ENCODE data around the gene DDX39B.

The DDX39B gene

DNA sequence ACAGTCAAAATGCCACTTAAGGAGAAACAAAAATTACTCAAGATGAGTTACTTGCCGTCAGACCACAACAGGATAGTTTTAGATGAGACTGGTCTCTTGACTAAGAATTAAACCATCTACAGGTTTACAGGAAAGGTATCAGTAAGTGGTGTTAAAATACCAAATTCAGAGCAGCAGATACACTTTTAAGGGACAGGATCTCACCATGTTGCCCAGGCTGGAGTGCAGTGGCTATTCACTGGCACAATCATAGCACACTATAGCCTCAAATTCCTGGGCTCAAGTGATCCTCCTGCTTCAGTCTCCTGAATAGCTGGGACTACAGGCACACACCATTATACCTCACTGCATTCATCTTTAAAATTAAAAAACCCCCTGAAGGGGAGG, 8.4 kb downstream of the DDX39B start:
- Histone ChIP-seq H3K36me3 (peaks cover 91% of the 10 kb centered on the region), H3K9me3 (ENCODE audit: severe bottlenecking) (no peaks in the 10 kb centered on the region), H3K4me3 (ENCODE audit: low read depth, low read length) (no peak overlapping the region), H3K27me3 (ENCODE audit: insufficient read depth, low read depth, severe bottlenecking) (no peaks in the 10 kb centered on the region), H3K27ac (no peak overlapping the region)
- no peak for DNase-seq
- TF ChIP-seq, protein P1, sequence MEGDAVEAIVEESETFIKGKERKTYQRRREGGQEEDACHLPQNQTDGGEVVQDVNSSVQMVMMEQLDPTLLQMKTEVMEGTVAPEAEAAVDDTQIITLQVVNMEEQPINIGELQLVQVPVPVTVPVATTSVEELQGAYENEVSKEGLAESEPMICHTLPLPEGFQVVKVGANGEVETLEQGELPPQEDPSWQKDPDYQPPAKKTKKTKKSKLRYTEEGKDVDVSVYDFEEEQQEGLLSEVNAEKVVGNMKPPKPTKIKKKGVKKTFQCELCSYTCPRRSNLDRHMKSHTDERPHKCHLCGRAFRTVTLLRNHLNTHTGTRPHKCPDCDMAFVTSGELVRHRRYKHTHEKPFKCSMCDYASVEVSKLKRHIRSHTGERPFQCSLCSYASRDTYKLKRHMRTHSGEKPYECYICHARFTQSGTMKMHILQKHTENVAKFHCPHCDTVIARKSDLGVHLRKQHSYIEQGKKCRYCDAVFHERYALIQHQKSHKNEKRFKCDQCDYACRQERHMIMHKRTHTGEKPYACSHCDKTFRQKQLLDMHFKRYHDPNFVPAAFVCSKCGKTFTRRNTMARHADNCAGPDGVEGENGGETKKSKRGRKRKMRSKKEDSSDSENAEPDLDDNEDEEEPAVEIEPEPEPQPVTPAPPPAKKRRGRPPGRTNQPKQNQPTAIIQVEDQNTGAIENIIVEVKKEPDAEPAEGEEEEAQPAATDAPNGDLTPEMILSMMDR (IDR thresholded peaks at IDR 0.05; ENCODE audit: low read depth, low read length): no peak

DNA sequence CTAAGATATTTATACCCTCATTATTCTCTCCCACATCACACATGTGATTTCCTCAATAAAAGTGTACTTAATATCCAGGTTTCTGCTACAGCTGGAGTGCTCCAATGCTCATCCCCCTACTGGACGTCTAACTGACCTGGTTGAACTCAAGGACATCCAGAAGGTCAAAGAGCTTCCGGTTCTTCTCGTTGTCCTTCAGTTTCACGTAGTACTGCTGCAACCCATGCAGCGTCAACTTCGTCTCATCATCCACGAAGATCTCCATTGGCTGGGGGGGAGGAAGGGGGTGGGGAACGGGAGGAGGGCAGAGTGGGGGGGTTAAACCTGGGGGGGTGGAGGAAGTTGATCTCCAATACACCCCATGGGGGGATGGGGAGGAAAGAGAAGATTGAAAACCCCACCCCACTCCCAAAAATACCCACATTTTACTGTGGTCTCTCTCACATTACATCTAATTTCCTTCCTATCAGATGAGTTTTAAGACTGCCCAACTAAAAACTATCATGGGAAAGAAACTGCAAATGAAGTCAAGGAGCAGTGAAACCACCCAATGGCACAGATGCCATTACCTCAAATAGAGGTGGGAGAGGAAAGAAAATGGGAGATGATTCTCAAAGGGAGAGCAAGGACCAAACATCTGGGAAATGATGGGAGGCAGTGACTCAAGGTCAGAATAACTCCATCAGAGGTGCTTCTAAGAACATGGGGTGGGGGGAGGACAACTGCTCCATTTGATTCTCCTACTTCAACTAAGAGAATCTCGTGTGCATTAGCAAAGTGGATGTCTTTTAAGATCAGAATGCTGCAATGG, 9.0 kb downstream of the DDX39B start:
- peaks cover 85% of the 10 kb centered on the region for H3K36me3 ChIP-seq
- H3K27ac ChIP-seq: no peak overlapping the region
- no peak for DNase-seq
- no peaks in the 10 kb centered on the region for H3K27me3 ChIP-seq (ENCODE audit: insufficient read depth, low read depth, severe bottlenecking)
- no peaks in the 10 kb centered on the region for H3K9me3 ChIP-seq (ENCODE audit: severe bottlenecking)
- TF ChIP-seq, protein P1 (IDR thresholded peaks at IDR 0.05; ENCODE audit: low read depth, low read length): no peak
- no peak overlapping the region for H3K4me3 ChIP-seq (ENCODE audit: low read depth, low read length)

DNA sequence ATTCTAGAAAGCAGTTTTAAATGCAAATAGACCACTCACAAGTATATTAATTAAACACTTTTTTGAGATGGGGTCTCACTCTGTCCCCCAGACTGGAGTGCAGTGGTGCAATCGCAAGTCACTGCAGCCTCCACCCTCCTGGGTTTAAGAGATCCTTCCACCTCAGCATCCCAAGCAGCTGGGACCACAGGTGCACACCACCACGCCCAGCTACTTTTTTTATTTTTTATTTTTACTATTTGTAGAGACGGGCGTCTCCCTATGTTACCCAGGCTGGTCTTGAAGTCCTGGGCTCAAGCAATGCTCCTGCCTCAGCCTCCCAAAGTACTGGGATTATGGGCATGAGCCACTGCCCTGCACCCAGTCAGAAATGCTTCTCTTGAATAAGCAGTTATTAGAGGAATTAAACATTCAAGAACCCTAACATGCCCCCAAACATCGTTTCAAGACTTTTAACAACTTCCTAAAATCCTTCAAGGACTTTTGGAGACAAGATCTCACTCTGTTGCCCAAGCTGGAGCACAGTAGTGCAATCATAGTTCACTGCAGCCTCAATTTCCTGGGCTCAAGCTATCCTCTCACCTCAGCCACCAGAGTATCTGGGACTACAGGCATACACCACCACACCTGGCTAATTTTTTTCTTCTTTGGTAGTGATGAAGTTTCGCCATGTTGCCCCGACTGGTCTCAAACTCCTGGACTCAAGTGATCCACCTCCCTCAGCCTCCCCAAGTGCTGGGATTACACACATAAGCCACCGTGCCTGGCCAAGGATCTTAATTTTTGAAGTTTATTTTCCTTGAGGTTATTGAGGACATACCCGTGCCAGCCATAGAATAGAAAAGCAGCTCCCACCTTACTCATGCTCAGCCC, 9.8 kb downstream of the DDX39B start:
- no peaks in the 10 kb centered on the region for H3K27me3 ChIP-seq (ENCODE audit: insufficient read depth, low read depth, severe bottlenecking)
- DNase-seq: no peak
- no peak overlapping the region for H3K4me3 ChIP-seq (ENCODE audit: low read depth, low read length)
- H3K27ac ChIP-seq: no peak overlapping the region
- H3K36me3 ChIP-seq: peaks cover 77% of the 10 kb centered on the region
- TF ChIP-seq, protein P1 (IDR thresholded peaks at IDR 0.05; ENCODE audit: low read depth, low read length): no peak
- no peaks in the 10 kb centered on the region for H3K9me3 ChIP-seq (ENCODE audit: severe bottlenecking)

DNA sequence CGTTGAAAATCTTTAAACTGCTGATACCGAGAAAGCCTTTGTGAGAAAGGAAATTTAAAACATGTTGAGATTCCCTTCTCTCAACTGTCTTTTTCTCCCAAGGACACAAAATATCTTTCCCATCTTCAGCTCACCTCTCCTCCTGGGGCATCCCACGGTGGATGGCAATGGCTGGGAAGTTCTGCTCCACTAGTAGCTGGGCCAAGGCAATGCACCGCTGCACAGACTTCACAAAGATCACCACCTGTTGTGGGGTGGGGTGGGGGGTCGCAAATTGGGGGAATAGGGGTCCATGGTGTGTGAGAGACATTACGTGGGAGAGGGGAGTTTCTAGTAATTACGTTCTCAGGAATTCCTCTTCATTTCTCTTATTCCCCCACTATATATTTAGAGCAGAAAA, 10.6 kb downstream of the DDX39B start:
- no peaks in the 10 kb centered on the region for H3K9me3 ChIP-seq (ENCODE audit: severe bottlenecking)
- no peak for DNase-seq
- H3K27me3 ChIP-seq (ENCODE audit: insufficient read depth, low read depth, severe bottlenecking): no peaks in the 10 kb centered on the region
- peaks cover 69% of the 10 kb centered on the region for H3K36me3 ChIP-seq
- H3K4me3 ChIP-seq (ENCODE audit: low read depth, low read length): no peak overlapping the region
- TF ChIP-seq, protein P1 (IDR thresholded peaks at IDR 0.05; ENCODE audit: low read depth, low read length): no peak
- no peak overlapping the region for H3K27ac ChIP-seq

DNA sequence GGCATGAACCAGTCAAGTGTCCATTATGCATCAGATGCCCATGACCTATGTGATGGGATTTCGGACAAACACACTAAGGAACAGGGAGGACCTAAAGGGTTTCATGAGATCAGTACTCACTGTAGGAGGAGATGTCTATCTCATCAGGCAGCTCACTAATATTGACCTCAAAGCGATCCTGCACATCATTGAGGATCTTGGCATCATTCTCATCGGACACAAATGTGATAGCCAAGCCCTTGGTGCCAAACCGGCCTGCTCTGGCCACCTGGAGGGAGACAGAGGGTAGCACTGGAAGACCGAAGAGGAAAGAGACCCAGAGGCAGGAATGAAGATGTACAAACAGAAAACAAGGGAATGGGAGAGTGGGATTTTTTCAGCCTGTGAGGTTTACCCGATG, 11.1 kb downstream of the DDX39B start:
- DNase-seq: no peak
- Histone ChIP-seq H3K9me3 (ENCODE audit: severe bottlenecking) (no peaks in the 10 kb centered on the region), H3K4me3 (ENCODE audit: low read depth, low read length) (no peak overlapping the region), H3K36me3 (peaks cover 63% of the 10 kb centered on the region), H3K27me3 (ENCODE audit: insufficient read depth, low read depth, severe bottlenecking) (no peaks in the 10 kb centered on the region), H3K27ac (no peak overlapping the region)
- TF ChIP-seq, protein P1 (IDR thresholded peaks at IDR 0.05; ENCODE audit: low read depth, low read length): 0 out of 2 replicates have a peak, but pooled peaks have one; percentile 5

Data from WERI-Rb-1 (cell line).